ENCODE data around the gene COX6B2. TPM values are rescaled to one million over a fixed set of nuclear protein-coding genes. Genes with fewer than 3 reads are reported as not detected.

The COX6B2 gene
- total and polyA plus RNA-seq, 7 donors = 0.04 TPM; not detected in 6

DNA sequence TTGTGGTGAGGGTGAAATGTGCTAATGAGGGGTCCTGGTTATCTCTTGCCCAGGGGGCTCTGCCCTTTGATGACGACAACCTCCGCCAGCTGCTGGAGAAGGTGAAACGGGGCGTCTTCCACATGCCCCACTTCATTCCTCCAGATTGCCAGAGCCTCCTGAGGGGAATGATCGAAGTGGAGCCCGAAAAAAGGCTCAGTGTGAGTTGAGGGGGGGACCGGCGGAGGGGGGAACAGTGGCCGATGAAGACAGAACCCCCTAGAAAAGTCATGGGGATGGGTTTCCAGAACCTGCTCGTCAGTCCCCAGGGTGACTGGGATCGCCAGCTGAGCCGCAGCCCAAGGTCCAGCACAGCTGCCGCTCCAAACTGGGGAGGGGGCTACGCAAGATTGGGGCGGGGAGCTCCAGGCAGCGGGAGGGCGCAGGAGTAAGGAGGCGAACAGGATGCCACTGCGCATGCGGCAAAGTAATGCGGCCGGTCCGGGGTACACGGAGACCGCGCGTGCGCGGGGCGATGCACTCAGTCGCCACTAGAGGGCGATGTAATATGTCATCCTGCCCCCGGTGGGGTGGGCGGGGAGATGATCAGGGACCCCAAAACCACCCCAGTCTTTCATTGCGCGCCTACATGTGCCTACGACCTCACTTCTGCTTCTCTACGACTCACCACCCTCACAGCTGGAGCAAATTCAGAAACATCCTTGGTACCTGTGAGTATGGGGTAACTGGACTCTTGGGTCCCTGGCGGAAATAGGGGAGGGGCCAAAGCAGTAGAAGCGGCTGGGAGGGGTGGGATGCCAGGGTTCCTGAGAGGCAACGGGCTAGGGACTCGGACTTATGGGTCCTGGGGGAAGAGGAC, 52.8 kb downstream of the COX6B2 start:
- H3K4me3 ChIP-seq = peak overlapping the region; percentile 65
- intact Hi-C loops (cut with DNase I) = loop anchor here (5.0 kb wide), 4 partner anchors 36 to 156 kb away; partner anchors contain the start of genes KMT5C (in 2 of the 2) and TMEM238 (in 2 of the 2)
- peak; percentile 86 to 91 (median 90) for ATAC-seq

DNA sequence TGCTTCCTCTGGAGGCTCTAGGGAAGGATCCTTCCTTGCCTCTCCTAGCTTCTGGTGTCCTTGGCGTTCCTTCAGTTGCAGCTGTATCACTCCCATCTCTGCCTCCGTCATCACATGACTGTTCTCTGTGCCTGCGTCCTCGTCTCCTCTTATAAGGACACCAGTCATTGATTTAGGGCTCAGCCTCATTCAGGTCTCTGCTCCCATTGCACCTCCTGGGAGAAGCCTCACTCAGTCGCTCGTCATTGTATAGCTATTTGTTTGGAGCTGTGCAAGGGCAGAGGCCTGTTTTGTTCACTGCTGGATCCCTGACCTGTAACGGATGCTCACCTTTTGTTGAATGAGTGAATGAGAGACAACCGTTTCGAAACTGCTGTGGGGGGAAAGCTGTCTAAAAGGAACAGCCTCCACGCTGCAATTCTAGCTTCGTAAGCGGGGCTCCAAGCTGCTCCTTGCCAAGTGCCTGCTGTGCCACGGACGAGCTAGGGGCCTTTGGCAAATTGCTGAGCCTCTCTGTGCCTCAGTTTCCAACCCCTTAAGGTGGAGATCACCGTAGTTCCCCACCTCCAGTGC, 53.5 kb downstream of the COX6B2 start:
- Histone ChIP-seq H3K27me3 (ENCODE audit: insufficient read depth in 3 of 3, low read length in 2 of 3) (no peaks in the 10 kb centered on the region), H3K9me3 (no peaks in the 10 kb centered on the region), H3K36me3 (ENCODE audit: insufficient read depth in 1 of 2, low read depth in 1 of 2) (no peaks in the 10 kb centered on the region), H3K4me1 (no peaks in the 10 kb centered on the region), H3K4me3 (no peak overlapping the region), H3K27ac (no peak overlapping the region)
- no peak for ATAC-seq
- intact Hi-C loops (cut with DNase I) = loop anchor here (5.0 kb wide), 4 partner anchors 36 to 156 kb away; partner anchors contain the start of genes KMT5C (in 2 of the 2) and TMEM238 (in 2 of the 2)
- 61 to 74% (median 66%) methylated on average over 14 to 15 of the region's 15 CpGs for WGBS, 3 donors
- no peak for DNase-seq
- no peak for TF ChIP-seq CTCF (IDR thresholded peaks at IDR 0.05)

More for the DNA sequence above, 52.8 kb downstream of the COX6B2 start:
- H3K27me3 ChIP-seq (ENCODE audit: insufficient read depth in 3 of 3, low read length in 2 of 3) = no peaks in the 10 kb centered on the region
- no peaks in the 10 kb centered on the region for H3K36me3 ChIP-seq (ENCODE audit: insufficient read depth in 1 of 2, low read depth in 1 of 2)
- H3K4me1 ChIP-seq = no peaks in the 10 kb centered on the region
- no peaks in the 10 kb centered on the region for H3K9me3 ChIP-seq
- WGBS, 3 donors = 11 to 13% (median 12%) methylated on average over 42 of the region's 42 CpGs
- TF ChIP-seq CTCF (IDR thresholded peaks at IDR 0.05) = peak; percentile 95
- H3K27ac ChIP-seq = no peak overlapping the region
- peak; percentile 88 to 93 for DNase-seq

DNA sequence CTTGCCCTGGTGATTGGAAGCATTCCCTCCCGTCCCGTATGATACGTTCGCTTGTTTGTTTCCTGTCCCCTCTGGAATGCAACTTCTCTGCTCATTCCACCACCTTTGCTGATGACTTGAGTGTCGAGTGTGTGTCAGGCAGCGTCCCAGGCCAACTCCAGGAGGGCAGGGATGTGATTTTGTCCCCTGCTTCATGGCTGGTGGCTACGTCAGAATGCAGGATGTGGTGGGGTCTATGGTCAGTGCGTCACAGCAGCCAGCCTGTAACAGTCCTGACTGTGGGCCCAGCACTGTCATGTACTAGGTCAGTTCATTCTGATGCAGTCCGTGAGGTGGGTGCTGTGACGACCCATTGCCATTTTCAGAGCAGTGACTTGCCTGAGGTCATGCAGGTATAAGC, 54.5 kb downstream of the COX6B2 start:
- ATAC-seq (no peak), DNase-seq (no peak)
- no peak for TF ChIP-seq CTCF (IDR thresholded peaks at IDR 0.05)
- Histone ChIP-seq H3K4me3 (no peak overlapping the region), H3K27me3 (ENCODE audit: insufficient read depth in 3 of 3, low read length in 2 of 3) (no peaks in the 10 kb centered on the region), H3K4me1 (no peaks in the 10 kb centered on the region), H3K36me3 (ENCODE audit: insufficient read depth in 1 of 2, low read depth in 1 of 2) (no peaks in the 10 kb centered on the region), H3K9me3 (no peaks in the 10 kb centered on the region), H3K27ac (no peak overlapping the region)
- WGBS, 3 donors = 87 to 91% (median 91%) methylated on average over 10 of the region's 10 CpGs
- intact Hi-C loops (cut with DNase I) = loop anchor here (5.0 kb wide), 4 partner anchors 37 to 157 kb away; partner anchors contain the start of genes KMT5C (in 2 of the 2) and TMEM238 (in 2 of the 2)

Other genes with a start within 250 kb of the COX6B2 start
- gene PPP1R12C, start 237.1 kb downstream of the COX6B2 start, total RNA-seq = 10 to 100 TPM; 20.5 to 35.3 (median 24.8) TPM
- gene PPP1R12C, start 237.1 kb downstream of the COX6B2 start, polyA plus RNA-seq = 10 to 100 TPM; 28.5 to 59.1 (median 44.4) TPM
- gene TNNT1, start 205.5 kb downstream of the COX6B2 start, total RNA-seq = 1,000 to 10,000 TPM; 7,142 to 9,723 (median 8,305) TPM
- gene TNNT1, start 205.5 kb downstream of the COX6B2 start, polyA plus RNA-seq = over 10,000 TPM in 2 of 3 donors, 1,000 to 10,000 TPM in 1; 4,522 to 12,694 (median 10,175) TPM
- 10 to 100 TPM in 1 of 4 donors, 1 to 10 TPM in 3; 5.0 to 16.2 (median 7.4) TPM for gene TNNI3, start 197.0 kb downstream of the COX6B2 start, total RNA-seq
- gene TNNI3, start 197.0 kb downstream of the COX6B2 start, polyA plus RNA-seq = 10 to 100 TPM; 13.4 to 17.4 (median 15.2) TPM
- not detected for gene DNAAF3, start 188.1 kb downstream of the COX6B2 start, total RNA-seq
- under 1 TPM; 0.06 to 0.47 (median 0.34) TPM for gene DNAAF3, start 188.1 kb downstream of the COX6B2 start, polyA plus RNA-seq
- not detected for gene SYT5, start 174.4 kb downstream of the COX6B2 start, total RNA-seq
- gene SYT5, start 174.4 kb downstream of the COX6B2 start, polyA plus RNA-seq = under 1 TPM in 2 of 3 donors, not detected in 1; 0.03 to 0.13 TPM
- under 1 TPM in 3 of 4 donors, not detected in 1; 0.15 to 0.18 (median 0.17) TPM for gene PTPRH, start 145.2 kb downstream of the COX6B2 start, total RNA-seq
- under 1 TPM; 0.04 to 0.12 (median 0.05) TPM for gene PTPRH, start 145.2 kb downstream of the COX6B2 start, polyA plus RNA-seq
- gene TMEM86B, start 126.0 kb downstream of the COX6B2 start, total RNA-seq = 1 to 10 TPM; 2.0 to 2.4 (median 2.3) TPM
- 1 to 10 TPM in 2 of 3 donors, under 1 TPM in 1; 0.68 to 2.1 (median 1.2) TPM for gene TMEM86B, start 126.0 kb downstream of the COX6B2 start, polyA plus RNA-seq
- 10 to 100 TPM; 38.1 to 51.8 (median 43.9) TPM for gene PPP6R1, start 95.7 kb downstream of the COX6B2 start, total RNA-seq
- 10 to 100 TPM; 27.9 to 72.3 (median 50.0) TPM for gene PPP6R1, start 95.7 kb downstream of the COX6B2 start, polyA plus RNA-seq
- gene HSPBP1, start 74.6 kb downstream of the COX6B2 start, total RNA-seq = 10 to 100 TPM; 23.0 to 34.0 (median 28.6) TPM
- 10 to 100 TPM; 41.8 to 98.2 (median 65.6) TPM for gene HSPBP1, start 74.6 kb downstream of the COX6B2 start, polyA plus RNA-seq
- gene BRSK1, start 70.7 kb downstream of the COX6B2 start, total RNA-seq = 1 to 10 TPM in 2 of 4 donors, under 1 TPM in 2; 0.77 to 1.1 (median 0.92) TPM
- gene BRSK1, start 70.7 kb downstream of the COX6B2 start, polyA plus RNA-seq = under 1 TPM; 0.14 to 0.64 (median 0.53) TPM
- 1 to 10 TPM in 1 of 4 donors, under 1 TPM in 3; 0.38 to 1.1 (median 0.57) TPM for gene TMEM150B, start 29.4 kb downstream of the COX6B2 start, total RNA-seq
- under 1 TPM; 0.08 to 0.30 (median 0.23) TPM for gene TMEM150B, start 29.4 kb downstream of the COX6B2 start, polyA plus RNA-seq
- 1 to 10 TPM; 3.9 to 5.7 (median 4.6) TPM for gene KMT5C, start 14.8 kb downstream of the COX6B2 start, total RNA-seq
- 1 to 10 TPM; 1.8 to 2.6 (median 2.4) TPM for gene KMT5C, start 14.8 kb downstream of the COX6B2 start, polyA plus RNA-seq
- not detected for gene GARIN5B, start 8.5 kb upstream of the COX6B2 start, total RNA-seq
- not detected for gene GARIN5B, start 8.5 kb upstream of the COX6B2 start, polyA plus RNA-seq
- gene IL11, start 15.7 kb upstream of the COX6B2 start, total RNA-seq = not detected
- gene IL11, start 15.7 kb upstream of the COX6B2 start, polyA plus RNA-seq = under 1 TPM in 1 of 3 donors, not detected in 2; 0.06 TPM
- gene TMEM190, start 22.1 kb upstream of the COX6B2 start, total RNA-seq = not detected
- not detected for gene TMEM190, start 22.1 kb upstream of the COX6B2 start, polyA plus RNA-seq
- 1 to 10 TPM in 2 of 4 donors, under 1 TPM in 2; 0.28 to 2.9 (median 0.91) TPM for gene TMEM238, start 29.6 kb upstream of the COX6B2 start, total RNA-seq
- under 1 TPM in 2 of 3 donors, not detected in 1; 0.10 to 0.17 TPM for gene TMEM238, start 29.6 kb upstream of the COX6B2 start, polyA plus RNA-seq
- 100 to 1,000 TPM; 548 to 810 (median 665) TPM for gene RPL28, start 31.2 kb upstream of the COX6B2 start, total RNA-seq
- gene RPL28, start 31.2 kb upstream of the COX6B2 start, polyA plus RNA-seq = 1,000 to 10,000 TPM in 1 of 3 donors, 100 to 1,000 TPM in 2; 547 to 1,362 (median 786) TPM
- gene UBE2S, start 53.1 kb upstream of the COX6B2 start, total RNA-seq = 10 to 100 TPM; 15.4 to 26.7 (median 21.2) TPM
- gene UBE2S, start 53.1 kb upstream of the COX6B2 start, polyA plus RNA-seq = 10 to 100 TPM in 2 of 3 donors, 1 to 10 TPM in 1; 5.6 to 22.8 (median 16.6) TPM
- gene SHISA7, start 88.6 kb upstream of the COX6B2 start, total RNA-seq = not detected
- gene SHISA7, start 88.6 kb upstream of the COX6B2 start, polyA plus RNA-seq = under 1 TPM in 1 of 3 donors, not detected in 2; 0.01 TPM
- gene ISOC2, start 106.9 kb upstream of the COX6B2 start, total RNA-seq = 10 to 100 TPM; 32.0 to 78.0 (median 48.1) TPM
- gene ISOC2, start 106.9 kb upstream of the COX6B2 start, polyA plus RNA-seq = 100 to 1,000 TPM in 2 of 3 donors, 10 to 100 TPM in 1; 78.7 to 177 (median 109) TPM
- gene C19orf85, start 110.0 kb upstream of the COX6B2 start, total RNA-seq = not detected
- gene C19orf85, start 110.0 kb upstream of the COX6B2 start, polyA plus RNA-seq = not detected
- gene ZNF628, start 121.9 kb upstream of the COX6B2 start, total RNA-seq = 10 to 100 TPM in 2 of 4 donors, 1 to 10 TPM in 2; 5.9 to 14.3 (median 11.5) TPM
- 10 to 100 TPM; 11.8 to 12.4 (median 12.2) TPM for gene ZNF628, start 121.9 kb upstream of the COX6B2 start, polyA plus RNA-seq
- gene NAT14, start 130.5 kb upstream of the COX6B2 start, total RNA-seq = 1 to 10 TPM; 2.6 to 6.3 (median 4.5) TPM
- gene NAT14, start 130.5 kb upstream of the COX6B2 start, polyA plus RNA-seq = 1 to 10 TPM; 2.0 to 4.2 (median 3.6) TPM
- gene SSC5D, start 133.7 kb upstream of the COX6B2 start, total RNA-seq = 1 to 10 TPM; 1.2 to 4.6 (median 1.9) TPM
- gene SSC5D, start 133.7 kb upstream of the COX6B2 start, polyA plus RNA-seq = under 1 TPM; 0.11 to 0.35 (median 0.16) TPM
- 10 to 100 TPM in 1 of 4 donors, 1 to 10 TPM in 2, under 1 TPM in 1; 0.59 to 13.4 (median 3.7) TPM for gene SBK2, start 182.4 kb upstream of the COX6B2 start, total RNA-seq
- 1 to 10 TPM in 1 of 3 donors, under 1 TPM in 2; 0.14 to 1.1 (median 0.91) TPM for gene SBK2, start 182.4 kb upstream of the COX6B2 start, polyA plus RNA-seq
- gene SBK3, start 190.8 kb upstream of the COX6B2 start, total RNA-seq = 10 to 100 TPM in 2 of 4 donors, 1 to 10 TPM in 1, under 1 TPM in 1; 0.79 to 30.8 (median 7.6) TPM
- 10 to 100 TPM in 1 of 3 donors, 1 to 10 TPM in 2; 5.4 to 10.6 (median 7.9) TPM for gene SBK3, start 190.8 kb upstream of the COX6B2 start, polyA plus RNA-seq
- 10 to 100 TPM; 21.8 to 81.6 (median 29.5) TPM for gene ZNF579, start 226.1 kb upstream of the COX6B2 start, total RNA-seq
- gene ZNF579, start 226.1 kb upstream of the COX6B2 start, polyA plus RNA-seq = 10 to 100 TPM in 2 of 3 donors, 1 to 10 TPM in 1; 4.2 to 22.9 (median 14.2) TPM
- 10 to 100 TPM in 3 of 4 donors, 1 to 10 TPM in 1; 9.9 to 23.7 (median 13.2) TPM for gene FIZ1, start 244.8 kb upstream of the COX6B2 start, total RNA-seq
- 10 to 100 TPM; 10.8 to 12.1 (median 11.5) TPM for gene FIZ1, start 244.8 kb upstream of the COX6B2 start, polyA plus RNA-seq
- 10 to 100 TPM; 21.4 to 32.0 (median 24.5) TPM for gene ZNF524, start 245.6 kb upstream of the COX6B2 start, total RNA-seq
- 10 to 100 TPM; 38.6 to 52.5 (median 41.4) TPM for gene ZNF524, start 245.6 kb upstream of the COX6B2 start, polyA plus RNA-seq